Vagina (tissue), 2 donors: Measurements from ENCODE around the gene BMP5. TPM values are rescaled to one million over a fixed set of nuclear protein-coding genes. Genes with fewer than 3 reads are reported as not detected.

Experiments
- DNase-seq, 2 donors: peaks; one replicate each; pipeline ENCODE4 v3.0.0-alpha.2; 2017; ENCODE audit errors: extremely low spot score in 2 of 2
- H3K27ac ChIP-seq: fragments of 200-600 bp; sonication (generic); one replicate; pipeline ENCODE4 v1.5.1; 2019
- H3K27me3 ChIP-seq: fragments of 200-600 bp; sonication (generic); one replicate; pipeline ENCODE4 v1.5.1; 2019
- H3K36me3 ChIP-seq, 2 donors: fragments of 200-600 bp; sonication (generic); one replicate each; pipeline ENCODE4 v1.5.1; 2017 to 2019
- H3K4me1 ChIP-seq: fragments of 200-600 bp; sonication (generic); one replicate; pipeline ENCODE4 v1.5.1; 2019
- H3K4me3 ChIP-seq, 2 donors: fragments of 200-600 bp; sonication (generic); 1 replicate in 1 of 2; 2 replicates in 1 of 2; pipeline ENCODE4 v1.5.1; 2016 to 2019
- H3K9me3 ChIP-seq: fragments of 200-600 bp; sonication (generic); one replicate; pipeline ENCODE4 v1.5.1; 2019
- POLR2A ChIP-seq, 2 donors: fragments of 450-650 bp; IDR thresholded peaks; one replicate each; pipeline ENCODE4 v1.6.1; 2017; ENCODE audit warnings: antibody characterized with exemption in 2 of 2, mild to moderate bottlenecking in 2 of 2, moderate library complexity in 2 of 2
- POLR2AphosphoS5 ChIP-seq, 2 donors: sonication (generic); formaldehyde crosslinking; IDR thresholded peaks; one replicate each; pipeline ENCODE4 v1.9.0; 2017; ENCODE audit warnings: antibody characterized with exemption in 2 of 2, mild to moderate bottlenecking in 2 of 2, low read depth in 1 of 2; ENCODE audit not compliant: insufficient read depth in 1 of 2
- intact Hi-C: fragments of 100-400 bp; cut with DNase I; formaldehyde crosslinking; loops from one replicate; pipeline ENCODE4 v1.15.1; 2023
- total RNA-seq: library from RNA; depleted of rRNA; stranded (reverse); fragments of >200 nt; gene quantifications from one replicate; pipeline ENCODE4 v1.2.3, GENCODE V29; 2016
- TF ChIP-seq, protein P1 (sequence below), 3 experiments: fragments of 450-650 bp in 2 of 3; fragments of 200-600 bp in 1 of 3; sonication (generic) in 1 of 3; IDR thresholded peaks; one replicate each; pipeline ENCODE4 v1.5.1; 2017 to 2019; ENCODE audit warnings: antibody characterized with exemption in 3 of 3, mild to moderate bottlenecking in 2 of 3, moderate library complexity in 2 of 3

The BMP5 gene
- total RNA-seq, 1 donor from 2014 or later: not detected

GRCh38 chr6:55836481-55836880 lies 38.9 kb downstream of the BMP5 start:
- no peak overlapping the region for H3K4me3 ChIP-seq
- H3K27me3 ChIP-seq: no peaks in the 10 kb centered on the region
- no peak overlapping the region for H3K27ac ChIP-seq
- H3K36me3 ChIP-seq: no peaks in the 10 kb centered on the region
- intact Hi-C loops: no loop called here
- TF ChIP-seq POLR2AphosphoS5 (IDR thresholded peaks at IDR 0.05; ENCODE audit: insufficient read depth in 1 of 2, low read depth in 1 of 2): no peak
- no peak for TF ChIP-seq POLR2A (IDR thresholded peaks at IDR 0.05)
- TF ChIP-seq, protein P1, sequence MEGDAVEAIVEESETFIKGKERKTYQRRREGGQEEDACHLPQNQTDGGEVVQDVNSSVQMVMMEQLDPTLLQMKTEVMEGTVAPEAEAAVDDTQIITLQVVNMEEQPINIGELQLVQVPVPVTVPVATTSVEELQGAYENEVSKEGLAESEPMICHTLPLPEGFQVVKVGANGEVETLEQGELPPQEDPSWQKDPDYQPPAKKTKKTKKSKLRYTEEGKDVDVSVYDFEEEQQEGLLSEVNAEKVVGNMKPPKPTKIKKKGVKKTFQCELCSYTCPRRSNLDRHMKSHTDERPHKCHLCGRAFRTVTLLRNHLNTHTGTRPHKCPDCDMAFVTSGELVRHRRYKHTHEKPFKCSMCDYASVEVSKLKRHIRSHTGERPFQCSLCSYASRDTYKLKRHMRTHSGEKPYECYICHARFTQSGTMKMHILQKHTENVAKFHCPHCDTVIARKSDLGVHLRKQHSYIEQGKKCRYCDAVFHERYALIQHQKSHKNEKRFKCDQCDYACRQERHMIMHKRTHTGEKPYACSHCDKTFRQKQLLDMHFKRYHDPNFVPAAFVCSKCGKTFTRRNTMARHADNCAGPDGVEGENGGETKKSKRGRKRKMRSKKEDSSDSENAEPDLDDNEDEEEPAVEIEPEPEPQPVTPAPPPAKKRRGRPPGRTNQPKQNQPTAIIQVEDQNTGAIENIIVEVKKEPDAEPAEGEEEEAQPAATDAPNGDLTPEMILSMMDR (IDR thresholded peaks at IDR 0.05): no peak
- no peaks in the 10 kb centered on the region for H3K9me3 ChIP-seq
- H3K4me1 ChIP-seq: peaks cover 4% of the 10 kb centered on the region
- DNase-seq: no peak

- TF ChIP-seq, protein P1 (IDR thresholded peaks at IDR 0.05): no peak
- TF ChIP-seq POLR2AphosphoS5 (IDR thresholded peaks at IDR 0.05; ENCODE audit: insufficient read depth in 1 of 2, low read depth in 1 of 2) (no peak), POLR2A (IDR thresholded peaks at IDR 0.05) (no peak)
- H3K4me3 ChIP-seq: no peak overlapping the region
- no peaks in the 10 kb centered on the region for H3K27me3 ChIP-seq
- intact Hi-C loops: no loop called here
- no peak overlapping the region for H3K27ac ChIP-seq
- no peak for DNase-seq
- H3K4me1 ChIP-seq: peaks cover 4% of the 10 kb centered on the region
- H3K36me3 ChIP-seq: no peaks in the 10 kb centered on the region
- H3K9me3 ChIP-seq: no peaks in the 10 kb centered on the region
Observed at GRCh38 chr6:55835220-55835619, 40.2 kb downstream of the BMP5 start.

DNA sequence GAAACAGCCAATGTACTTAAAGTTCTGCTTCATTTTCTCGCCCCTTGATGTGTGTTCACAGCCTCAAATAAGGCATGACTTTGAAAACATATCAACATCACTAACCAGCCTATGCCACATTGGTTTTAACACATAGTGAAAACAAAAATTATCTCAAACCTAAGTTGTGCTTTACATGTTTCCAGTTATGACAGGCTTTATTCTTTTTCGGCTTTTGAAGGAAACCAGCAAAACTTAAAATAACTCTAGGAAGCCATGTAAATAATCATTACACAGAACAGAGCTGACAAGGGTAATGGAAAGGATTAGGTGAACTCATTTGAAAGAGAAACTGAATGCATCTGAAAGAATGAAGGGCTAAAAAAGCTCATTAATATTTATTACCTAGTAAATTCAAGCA lies 42.1 kb downstream of the BMP5 start:
- H3K36me3 ChIP-seq: no peaks in the 10 kb centered on the region
- H3K27me3 ChIP-seq: no peaks in the 10 kb centered on the region
- intact Hi-C loops: no loop called here
- H3K4me3 ChIP-seq: no peak overlapping the region
- no peak overlapping the region for H3K27ac ChIP-seq
- DNase-seq: no peak
- H3K9me3 ChIP-seq: no peaks in the 10 kb centered on the region
- TF ChIP-seq POLR2AphosphoS5 (IDR thresholded peaks at IDR 0.05; ENCODE audit: insufficient read depth in 1 of 2, low read depth in 1 of 2) (no peak), POLR2A (IDR thresholded peaks at IDR 0.05) (no peak)
- TF ChIP-seq, protein P1 (IDR thresholded peaks at IDR 0.05): no peak
- H3K4me1 ChIP-seq: peaks cover 4% of the 10 kb centered on the region

DNA sequence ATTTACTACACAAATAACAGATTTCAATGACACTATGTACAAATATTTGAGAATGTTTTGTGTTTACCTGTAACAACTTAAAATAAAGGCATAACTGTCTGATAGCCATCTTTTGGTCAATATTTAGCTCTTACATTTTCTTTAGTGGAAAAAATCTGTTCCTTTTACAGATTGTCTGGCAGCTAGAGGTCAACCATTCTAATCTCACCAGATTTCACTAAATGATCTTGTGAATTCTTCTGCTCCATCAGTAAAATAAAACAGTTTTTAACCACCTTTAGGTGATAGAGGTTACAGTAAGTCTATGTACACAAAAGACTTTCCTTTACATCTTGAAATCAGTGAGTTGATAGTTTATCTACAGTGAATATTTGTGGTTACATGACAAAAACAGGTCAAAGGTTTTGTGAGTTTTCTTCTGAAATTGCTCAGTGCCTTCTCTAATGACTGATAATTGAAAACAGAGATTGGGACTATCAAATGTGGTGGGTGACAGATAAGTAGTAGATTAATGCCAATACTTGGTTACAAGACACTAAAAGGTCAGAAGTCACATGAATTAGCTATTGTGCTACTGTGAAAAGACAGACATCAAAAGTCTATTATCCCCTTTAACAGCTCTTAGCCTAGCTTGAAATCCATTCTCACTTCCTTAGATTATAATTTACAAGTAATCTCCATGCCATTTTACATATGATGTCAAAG lies 47.4 kb downstream of the BMP5 start:
- Histone ChIP-seq H3K36me3 (no peaks in the 10 kb centered on the region), H3K9me3 (no peaks in the 10 kb centered on the region), H3K4me3 (no peak overlapping the region), H3K27ac (no peak overlapping the region), H3K4me1 (no peaks in the 10 kb centered on the region), H3K27me3 (no peaks in the 10 kb centered on the region)
- DNase-seq: no peak
- intact Hi-C loops: no loop called here
- TF ChIP-seq POLR2A (IDR thresholded peaks at IDR 0.05) (no peak), POLR2AphosphoS5 (IDR thresholded peaks at IDR 0.05; ENCODE audit: insufficient read depth in 1 of 2, low read depth in 1 of 2) (no peak)
- TF ChIP-seq, protein P1 (IDR thresholded peaks at IDR 0.05): no peak

GRCh38 chr6:55826941-55827340 lies 48.4 kb downstream of the BMP5 start:
- H3K36me3 ChIP-seq: no peaks in the 10 kb centered on the region
- no peak overlapping the region for H3K4me3 ChIP-seq
- H3K9me3 ChIP-seq: no peaks in the 10 kb centered on the region
- no peaks in the 10 kb centered on the region for H3K4me1 ChIP-seq
- no peak for DNase-seq
- no peak for TF ChIP-seq POLR2AphosphoS5 (IDR thresholded peaks at IDR 0.05; ENCODE audit: insufficient read depth in 1 of 2, low read depth in 1 of 2)
- TF ChIP-seq, protein P1 (IDR thresholded peaks at IDR 0.05): no peak
- TF ChIP-seq POLR2A (IDR thresholded peaks at IDR 0.05): no peak
- intact Hi-C loops: no loop called here
- no peak overlapping the region for H3K27ac ChIP-seq
- no peaks in the 10 kb centered on the region for H3K27me3 ChIP-seq
